Smooth muscle cell (in vitro differentiated cells): Measurements from ENCODE around the gene ARHGDIG. TPM values are rescaled to one million over a fixed set of nuclear protein-coding genes. Genes with fewer than 3 reads are reported as not detected.

Source experiments
- DNase-seq: peaks from one replicate; lab custom pipeline; 2025; ENCODE audit not compliant: unreplicated experiment; lab: John Stamatoyannopoulos, UW
- H2AFZ ChIP-seq: fragments of 200-600 bp; sonication (generic); 2 replicates; pipeline ENCODE4 v1.6.0; 2016; ENCODE audit warnings: antibody characterized with exemption, low read depth, mild to moderate bottlenecking
- H3F3A ChIP-seq: fragments of 200-600 bp; sonication (generic); 2 replicates; pipeline ENCODE4 v1.6.0; 2017; ENCODE audit warnings: antibody characterized with exemption, low read depth
- H3K27ac ChIP-seq: fragments of 200-600 bp; sonication (generic); 2 replicates; pipeline ENCODE4 v1.5.1; 2016; ENCODE audit warnings: low read depth, mild to moderate bottlenecking
- H3K27me3 ChIP-seq: fragments of 200-600 bp; sonication (generic); 2 replicates; pipeline ENCODE4 v1.6.1; 2016; ENCODE audit warnings: low read depth, mild to moderate bottlenecking
- H3K36me3 ChIP-seq: fragments of 200-600 bp; sonication (generic); 2 replicates; pipeline ENCODE4 v1.5.1; 2016; ENCODE audit warnings: low read depth
- H3K4me1 ChIP-seq: fragments of 200-600 bp; sonication (generic); 2 replicates; pipeline ENCODE4 v1.5.1; 2016; ENCODE audit warnings: low read depth
- H3K4me2 ChIP-seq: fragments of 200-600 bp; sonication (generic); 2 replicates; pipeline ENCODE4 v1.6.0; 2016; ENCODE audit warnings: mild to moderate bottlenecking
- H3K4me3 ChIP-seq: fragments of 200-600 bp; sonication (generic); 2 replicates; pipeline ENCODE4 v1.5.1; 2016; ENCODE audit warnings: mild to moderate bottlenecking
- H3K79me2 ChIP-seq: fragments of 200-600 bp; sonication (generic); 2 replicates; pipeline ENCODE4 v1.6.0; 2016; ENCODE audit warnings: low read depth, mild to moderate bottlenecking
- H3K9ac ChIP-seq: fragments of 200-600 bp; sonication (generic); 2 replicates; pipeline ENCODE4 v1.6.0; 2016; ENCODE audit warnings: low read depth
- H3K9me3 ChIP-seq: fragments of 200-600 bp; sonication (generic); replicated peaks from 2 replicates; pipeline ENCODE4 v1.5.1; 2016; ENCODE audit warnings: low read depth
- H4K20me1 ChIP-seq: fragments of 200-600 bp; sonication (generic); 2 replicates; pipeline ENCODE4 v1.6.0; 2016; ENCODE audit warnings: low read depth
- WGBS: methylation state at CpG from one replicate; pipeline ENCODE4 v1.1.7; 2016; ENCODE audit warnings: low lambda C conversion rate; 5-methylcytosine and 5-hydroxymethylcytosine counted together
- polyA plus RNA-seq: library from polyadenylated mRNA; unstranded; fragments of >200 nt; fragmentation: Nextera tagmentation; extraction: Ambion mirVana; gene quantifications from 2 replicates; pipeline ENCODE4 v1.2.1, GENCODE V29; 2016
- total RNA-seq: library from RNA; depleted of rRNA; stranded (reverse); fragments of >200 nt; gene quantifications from 2 replicates; pipeline ENCODE4 v1.2.3, GENCODE V29; 2014
- TF ChIP-seq, protein P1 (sequence below): fragments of 200-600 bp; sonication (generic); IDR thresholded peaks from 2 replicates; pipeline ENCODE4 v1.5.1; 2017; ENCODE audit warnings: borderline replicate concordance, mild to moderate bottlenecking, antibody characterized with exemption; ENCODE audit not compliant: insufficient read depth, poor library complexity, severe bottlenecking

ARHGDIG gene
- total and polyA plus RNA-seq, 2 experiments from 2014 or later = 0.58 to 2.9 TPM

DNA sequence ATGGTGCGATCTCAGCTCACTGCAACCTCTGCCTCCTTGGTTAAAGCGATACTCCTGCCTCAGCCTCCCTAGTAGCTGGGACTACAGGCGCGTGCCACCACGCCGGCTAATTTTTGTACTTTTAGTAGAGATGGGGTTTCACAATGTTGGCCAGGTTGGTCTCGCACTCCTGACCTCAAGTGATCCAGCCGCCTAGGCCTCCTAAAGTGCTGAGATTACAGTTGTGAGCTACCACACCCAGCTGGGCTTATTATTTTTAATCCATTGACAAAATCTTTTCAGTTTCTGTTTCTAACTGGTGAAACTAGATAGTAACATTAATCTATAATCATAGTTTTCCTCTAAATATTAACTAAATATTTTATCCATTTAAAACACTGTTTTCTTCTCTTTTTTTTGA, 39.8 kb upstream of the ARHGDIG start:
- TF ChIP-seq, protein P1, sequence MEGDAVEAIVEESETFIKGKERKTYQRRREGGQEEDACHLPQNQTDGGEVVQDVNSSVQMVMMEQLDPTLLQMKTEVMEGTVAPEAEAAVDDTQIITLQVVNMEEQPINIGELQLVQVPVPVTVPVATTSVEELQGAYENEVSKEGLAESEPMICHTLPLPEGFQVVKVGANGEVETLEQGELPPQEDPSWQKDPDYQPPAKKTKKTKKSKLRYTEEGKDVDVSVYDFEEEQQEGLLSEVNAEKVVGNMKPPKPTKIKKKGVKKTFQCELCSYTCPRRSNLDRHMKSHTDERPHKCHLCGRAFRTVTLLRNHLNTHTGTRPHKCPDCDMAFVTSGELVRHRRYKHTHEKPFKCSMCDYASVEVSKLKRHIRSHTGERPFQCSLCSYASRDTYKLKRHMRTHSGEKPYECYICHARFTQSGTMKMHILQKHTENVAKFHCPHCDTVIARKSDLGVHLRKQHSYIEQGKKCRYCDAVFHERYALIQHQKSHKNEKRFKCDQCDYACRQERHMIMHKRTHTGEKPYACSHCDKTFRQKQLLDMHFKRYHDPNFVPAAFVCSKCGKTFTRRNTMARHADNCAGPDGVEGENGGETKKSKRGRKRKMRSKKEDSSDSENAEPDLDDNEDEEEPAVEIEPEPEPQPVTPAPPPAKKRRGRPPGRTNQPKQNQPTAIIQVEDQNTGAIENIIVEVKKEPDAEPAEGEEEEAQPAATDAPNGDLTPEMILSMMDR = no peak
- H3K9ac ChIP-seq = no peak overlapping the region
- H3K4me3 ChIP-seq = no peak overlapping the region
- no peak overlapping the region for H2AFZ ChIP-seq
- no peak overlapping the region for H3K4me2 ChIP-seq
- H3F3A ChIP-seq = no peaks in the 10 kb centered on the region
- H3K27me3 ChIP-seq = no peaks in the 10 kb centered on the region
- no peak for DNase-seq
- no peaks in the 10 kb centered on the region for H3K36me3 ChIP-seq
- no peak overlapping the region for H3K27ac ChIP-seq
- no peaks in the 10 kb centered on the region for H3K9me3 ChIP-seq
- H3K79me2 ChIP-seq = peaks cover 50% of the 10 kb centered on the region
- H3K4me1 ChIP-seq = no peaks in the 10 kb centered on the region
- 98% methylated on average over 8 of the region's 8 CpGs for WGBS
- H4K20me1 ChIP-seq = peaks cover 35% of the 10 kb centered on the region

DNA sequence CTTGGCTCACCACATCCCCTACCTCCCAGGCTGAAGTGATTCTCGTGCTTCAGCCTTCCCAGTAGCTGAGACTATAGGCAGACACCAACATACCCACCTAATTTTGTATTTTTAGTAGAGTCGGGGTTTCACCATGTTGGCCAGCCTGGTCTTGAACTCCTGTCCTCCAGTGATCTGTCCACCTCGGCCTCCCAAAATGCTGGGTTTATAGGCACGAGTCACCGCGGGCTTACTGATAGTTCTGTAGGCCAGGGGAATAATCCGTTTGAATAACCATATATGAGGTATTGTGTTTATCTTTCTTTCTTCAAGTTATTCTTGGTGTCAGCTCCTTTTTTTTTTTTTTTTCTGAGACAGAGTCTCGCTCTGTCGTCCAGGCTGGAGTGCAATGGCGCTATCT, 38.1 kb upstream of the ARHGDIG start:
- no peaks in the 10 kb centered on the region for H3K27me3 ChIP-seq
- TF ChIP-seq, protein P1 = no peak
- no peak overlapping the region for H3K9ac ChIP-seq
- no peak overlapping the region for H3K27ac ChIP-seq
- no peaks in the 10 kb centered on the region for H3F3A ChIP-seq
- no peak overlapping the region for H2AFZ ChIP-seq
- H3K4me2 ChIP-seq = no peak overlapping the region
- H3K79me2 ChIP-seq = peaks cover 34% of the 10 kb centered on the region
- WGBS = 83% methylated on average over 10 of the region's 10 CpGs
- no peaks in the 10 kb centered on the region for H3K9me3 ChIP-seq
- no peak for DNase-seq
- H3K4me3 ChIP-seq = no peak overlapping the region
- H3K4me1 ChIP-seq = no peaks in the 10 kb centered on the region
- peaks cover 39% of the 10 kb centered on the region for H4K20me1 ChIP-seq
- no peaks in the 10 kb centered on the region for H3K36me3 ChIP-seq

DNA sequence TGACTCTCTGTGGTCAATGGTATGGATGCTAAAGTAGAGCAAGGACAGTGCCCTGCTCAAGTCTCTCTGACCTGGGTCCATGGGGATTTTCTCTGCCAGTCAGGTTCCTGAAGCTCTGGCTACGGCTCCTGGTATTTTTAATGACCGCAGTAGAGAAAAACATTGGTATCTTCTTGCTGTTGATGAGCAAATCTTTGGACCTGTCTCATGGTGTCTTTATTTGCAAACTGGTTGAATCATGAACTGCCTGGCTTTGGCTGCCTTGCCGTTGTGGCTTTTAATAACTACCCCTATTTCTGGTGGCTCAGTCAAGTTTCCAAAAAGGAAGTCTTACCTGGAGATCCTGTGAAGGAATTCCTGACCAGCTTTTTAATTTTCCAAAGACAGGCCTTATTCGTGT, 37.0 kb upstream of the ARHGDIG start:
- H3K79me2 ChIP-seq = peaks cover 23% of the 10 kb centered on the region
- no peak overlapping the region for H3K4me3 ChIP-seq
- TF ChIP-seq, protein P1 = no peak
- DNase-seq = no peak
- no peaks in the 10 kb centered on the region for H3K4me1 ChIP-seq
- no peaks in the 10 kb centered on the region for H3F3A ChIP-seq
- 88% methylated on average over 4 of the region's 4 CpGs for WGBS
- H3K4me2 ChIP-seq = no peak overlapping the region
- no peaks in the 10 kb centered on the region for H3K36me3 ChIP-seq
- H3K9ac ChIP-seq = no peak overlapping the region
- H4K20me1 ChIP-seq = peaks cover 39% of the 10 kb centered on the region
- no peak overlapping the region for H3K27ac ChIP-seq
- no peak overlapping the region for H2AFZ ChIP-seq
- H3K9me3 ChIP-seq = no peaks in the 10 kb centered on the region
- no peaks in the 10 kb centered on the region for H3K27me3 ChIP-seq

DNA sequence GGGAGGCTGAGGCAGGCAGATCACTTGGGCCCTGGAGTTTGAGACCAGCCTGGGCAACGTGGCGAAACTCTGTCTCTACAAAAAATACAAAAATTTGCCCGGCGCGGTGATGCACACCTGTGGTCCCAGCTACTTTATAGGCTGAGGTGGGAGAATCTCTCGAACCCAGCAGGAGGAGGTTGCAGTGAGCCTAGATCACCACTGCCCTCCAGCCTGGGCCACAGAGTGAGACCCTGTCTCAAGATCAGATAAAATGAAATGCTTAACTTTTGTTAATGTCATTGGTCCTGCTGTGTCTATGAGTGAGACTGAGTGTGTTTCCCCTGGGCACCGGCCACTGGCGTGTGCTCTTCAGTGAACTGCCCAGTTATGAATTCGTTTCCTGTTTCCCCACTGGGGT, 35.3 kb upstream of the ARHGDIG start:
- H3K36me3 ChIP-seq = no peaks in the 10 kb centered on the region
- H3K4me1 ChIP-seq = no peaks in the 10 kb centered on the region
- H3K27ac ChIP-seq = no peak overlapping the region
- H3K9me3 ChIP-seq = no peaks in the 10 kb centered on the region
- H3K4me3 ChIP-seq = no peak overlapping the region
- no peak overlapping the region for H3K9ac ChIP-seq
- H3F3A ChIP-seq = no peaks in the 10 kb centered on the region
- H4K20me1 ChIP-seq = peaks cover 42% of the 10 kb centered on the region
- H3K27me3 ChIP-seq = no peaks in the 10 kb centered on the region
- H3K79me2 ChIP-seq = peaks cover 22% of the 10 kb centered on the region
- no peak for DNase-seq
- H2AFZ ChIP-seq = no peak overlapping the region
- TF ChIP-seq, protein P1 = no peak
- no peak overlapping the region for H3K4me2 ChIP-seq
- WGBS = 97% methylated on average over 9 of the region's 9 CpGs
